ENCODE results near the gene C2orf69.

- TF ChIP-seq CTCF (IDR thresholded peaks at IDR 0.05) (no peak), ZNF512 (CRISPR knock-in tag; IDR thresholded peaks at IDR 0.05; ENCODE audit: borderline replicate concordance) (no peak), SP1 (CRISPR knock-in tag; conservative IDR thresholded peaks at IDR 0.05) (no peak), ETV6 (CRISPR knock-in tag; IDR thresholded peaks at IDR 0.05) (no peak), E2F5 (CRISPR knock-in tag; IDR thresholded peaks at IDR 0.05) (no peak)
These were observed 57.0 kb downstream of the C2orf69 start for GRCh38 chr2:199968126-199968525.

All from WTC11 (cell line).